Measurements from ENCODE around the gene RPE.

Gene RPE

DNA sequence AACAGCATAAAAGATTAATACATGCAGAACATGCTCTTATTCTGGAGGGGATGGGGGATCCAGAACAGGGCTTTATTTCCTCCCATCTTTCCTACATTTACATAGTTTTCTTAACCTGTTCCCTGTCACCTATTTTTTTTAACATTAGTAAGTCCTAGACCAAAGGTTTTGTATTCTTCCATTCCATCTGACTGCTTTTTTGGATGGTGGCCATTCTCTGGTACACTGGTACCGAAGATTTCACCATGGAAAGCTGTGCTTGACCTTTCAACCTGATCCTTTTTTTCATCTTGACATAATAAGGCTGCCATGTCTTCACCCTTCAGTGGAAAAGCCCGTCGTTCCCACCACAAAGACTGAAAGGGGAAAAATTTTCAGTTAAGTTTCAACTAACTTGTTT is 20.4 kb downstream of the RPE start:
- no peak for DNase-seq (ENCODE audit: extremely low read depth, insufficient read length)
- H3K36me3 ChIP-seq (ENCODE audit: control insufficient read depth, insufficient read depth, low read length), result peaks cover 1% of the 10 kb centered on the region
- TF ChIP-seq, protein P1, sequence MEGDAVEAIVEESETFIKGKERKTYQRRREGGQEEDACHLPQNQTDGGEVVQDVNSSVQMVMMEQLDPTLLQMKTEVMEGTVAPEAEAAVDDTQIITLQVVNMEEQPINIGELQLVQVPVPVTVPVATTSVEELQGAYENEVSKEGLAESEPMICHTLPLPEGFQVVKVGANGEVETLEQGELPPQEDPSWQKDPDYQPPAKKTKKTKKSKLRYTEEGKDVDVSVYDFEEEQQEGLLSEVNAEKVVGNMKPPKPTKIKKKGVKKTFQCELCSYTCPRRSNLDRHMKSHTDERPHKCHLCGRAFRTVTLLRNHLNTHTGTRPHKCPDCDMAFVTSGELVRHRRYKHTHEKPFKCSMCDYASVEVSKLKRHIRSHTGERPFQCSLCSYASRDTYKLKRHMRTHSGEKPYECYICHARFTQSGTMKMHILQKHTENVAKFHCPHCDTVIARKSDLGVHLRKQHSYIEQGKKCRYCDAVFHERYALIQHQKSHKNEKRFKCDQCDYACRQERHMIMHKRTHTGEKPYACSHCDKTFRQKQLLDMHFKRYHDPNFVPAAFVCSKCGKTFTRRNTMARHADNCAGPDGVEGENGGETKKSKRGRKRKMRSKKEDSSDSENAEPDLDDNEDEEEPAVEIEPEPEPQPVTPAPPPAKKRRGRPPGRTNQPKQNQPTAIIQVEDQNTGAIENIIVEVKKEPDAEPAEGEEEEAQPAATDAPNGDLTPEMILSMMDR (IDR thresholded peaks at IDR 0.05; ENCODE audit: insufficient read depth, low read length, poor library complexity, severe bottlenecking), result no peak
- no peak overlapping the region for H3K4me3 ChIP-seq (replicated peaks; ENCODE audit: low read depth, low read length)
- no peaks in the 10 kb centered on the region for H3K27me3 ChIP-seq (replicated peaks; ENCODE audit: control insufficient read depth, insufficient read depth, low read length)

DNA sequence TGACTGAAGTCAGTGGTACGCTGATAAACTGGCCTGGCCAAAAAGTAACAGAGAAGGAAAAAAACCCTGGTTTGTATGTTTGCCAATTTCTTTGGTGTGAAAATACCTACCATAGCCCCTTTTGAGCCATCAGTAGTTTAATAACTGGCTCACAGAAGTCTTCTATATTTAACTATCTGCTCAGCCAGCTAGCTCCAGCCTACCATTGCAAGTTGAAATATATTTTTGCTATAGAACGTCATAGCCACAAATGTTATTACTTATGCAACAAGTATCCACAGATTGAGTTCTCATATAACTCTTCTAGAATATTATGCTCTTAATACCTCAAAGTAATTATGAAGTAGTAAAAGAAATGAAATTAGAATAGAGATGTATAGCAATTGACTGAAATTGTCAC is 25.2 kb downstream of the RPE start:
- Histone ChIP-seq H3K4me3 (replicated peaks; ENCODE audit: low read depth, low read length) (no peak overlapping the region), H3K27me3 (replicated peaks; ENCODE audit: control insufficient read depth, insufficient read depth, low read length) (no peaks in the 10 kb centered on the region), H3K36me3 (ENCODE audit: control insufficient read depth, insufficient read depth, low read length) (no peaks in the 10 kb centered on the region; the same call in 1 of the 2 replicates)
- DNase-seq (ENCODE audit: extremely low read depth, insufficient read length), result no peak
- TF ChIP-seq, protein P1 (IDR thresholded peaks at IDR 0.05; ENCODE audit: insufficient read depth, low read length, poor library complexity, severe bottlenecking), result no peak

DNA sequence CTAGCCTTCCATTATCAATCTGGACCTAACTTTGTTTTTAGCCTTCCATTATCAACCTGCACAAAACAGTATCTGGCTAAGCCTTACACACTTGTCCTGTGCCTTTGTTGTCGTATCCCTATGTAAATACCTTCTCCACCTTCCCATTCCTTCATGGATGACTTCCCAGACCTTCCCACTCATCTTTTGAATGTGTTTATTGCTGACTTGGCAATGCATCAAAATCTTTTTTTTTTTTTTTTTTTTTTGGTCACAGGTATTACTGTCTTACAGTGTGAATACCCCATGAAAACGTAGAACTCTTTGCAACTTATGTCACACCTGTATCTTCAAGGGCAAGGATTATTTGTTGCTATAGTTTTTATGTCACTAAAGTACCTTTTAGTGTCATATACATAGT is 25.7 kb downstream of the RPE start:
- Histone ChIP-seq H3K36me3 (ENCODE audit: control insufficient read depth, insufficient read depth, low read length) (no peaks in the 10 kb centered on the region; the same call in 1 of the 2 replicates), H3K4me3 (replicated peaks; ENCODE audit: low read depth, low read length) (no peak overlapping the region)

DNA sequence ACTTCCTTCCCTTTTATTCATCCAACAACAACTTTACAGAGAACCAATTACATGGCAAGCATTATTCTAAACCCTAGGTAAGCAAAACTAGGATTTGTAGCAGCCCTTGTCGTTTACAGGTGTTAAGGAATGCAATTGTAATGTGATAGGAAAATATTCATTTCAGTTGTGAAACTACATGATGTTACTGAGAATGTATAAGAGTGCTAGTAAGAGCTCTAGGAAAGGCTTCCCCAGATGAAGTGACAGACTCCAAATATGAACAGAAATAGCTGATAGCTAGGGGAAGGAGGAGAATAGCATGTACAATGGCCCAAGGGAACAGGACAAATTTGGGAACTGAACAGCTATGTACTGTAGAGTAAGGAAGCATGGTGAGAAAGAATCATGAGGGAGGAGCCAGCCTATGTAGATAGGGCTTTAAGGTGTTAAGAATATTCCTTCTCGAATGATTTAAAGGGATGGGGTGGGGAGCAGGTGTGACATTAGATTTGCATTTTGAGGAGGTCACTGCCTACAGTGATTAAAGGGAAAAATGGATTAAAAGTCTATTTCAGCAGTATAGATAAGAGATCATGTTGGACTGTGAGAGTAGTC is 31.7 kb downstream of the RPE start:
- Histone ChIP-seq H3K27me3 (replicated peaks; ENCODE audit: control insufficient read depth, insufficient read depth, low read length) (no peaks in the 10 kb centered on the region), H3K4me3 (replicated peaks; ENCODE audit: low read depth, low read length) (no peak overlapping the region), H3K36me3 (ENCODE audit: control insufficient read depth, insufficient read depth, low read length) (no peaks in the 10 kb centered on the region)
- no peak for DNase-seq (ENCODE audit: extremely low read depth, insufficient read length)
- TF ChIP-seq, protein P1 (IDR thresholded peaks at IDR 0.05; ENCODE audit: insufficient read depth, low read length, poor library complexity, severe bottlenecking), result no peak

More for the DNA sequence above, 25.7 kb downstream of the RPE start:
- no peak for DNase-seq (ENCODE audit: extremely low read depth, insufficient read length)
- TF ChIP-seq, protein P1 (IDR thresholded peaks at IDR 0.05; ENCODE audit: insufficient read depth, low read length, poor library complexity, severe bottlenecking), result no peak
- no peaks in the 10 kb centered on the region for H3K27me3 ChIP-seq (replicated peaks; ENCODE audit: control insufficient read depth, insufficient read depth, low read length)

DNA sequence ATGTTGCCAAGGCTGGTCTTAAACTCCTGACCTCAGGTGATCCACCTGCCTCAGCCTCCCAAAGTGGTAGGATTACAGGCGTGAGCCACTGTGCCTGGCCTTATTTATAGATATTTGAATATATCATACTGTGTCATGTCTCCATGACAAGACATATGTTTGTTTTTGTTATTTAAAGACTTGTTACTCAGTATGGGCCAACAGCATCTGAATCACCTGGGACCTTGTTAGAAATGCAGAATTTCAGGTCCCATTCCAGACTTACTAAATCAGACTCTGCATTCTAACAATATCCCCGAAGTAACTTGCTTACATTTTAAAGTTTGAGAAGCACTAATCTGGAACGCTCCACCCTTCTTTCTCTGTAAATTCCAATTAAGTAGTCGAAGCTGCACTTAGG is 33.2 kb downstream of the RPE start:
- DNase-seq (ENCODE audit: extremely low read depth, insufficient read length), result no peak
- TF ChIP-seq, protein P1 (IDR thresholded peaks at IDR 0.05; ENCODE audit: insufficient read depth, low read length, poor library complexity, severe bottlenecking), result no peak
- H3K27me3 ChIP-seq (replicated peaks; ENCODE audit: control insufficient read depth, insufficient read depth, low read length), result no peaks in the 10 kb centered on the region
- no peak overlapping the region for H3K4me3 ChIP-seq (replicated peaks; ENCODE audit: low read depth, low read length)
- H3K36me3 ChIP-seq (ENCODE audit: control insufficient read depth, insufficient read depth, low read length), result no peaks in the 10 kb centered on the region

DNA sequence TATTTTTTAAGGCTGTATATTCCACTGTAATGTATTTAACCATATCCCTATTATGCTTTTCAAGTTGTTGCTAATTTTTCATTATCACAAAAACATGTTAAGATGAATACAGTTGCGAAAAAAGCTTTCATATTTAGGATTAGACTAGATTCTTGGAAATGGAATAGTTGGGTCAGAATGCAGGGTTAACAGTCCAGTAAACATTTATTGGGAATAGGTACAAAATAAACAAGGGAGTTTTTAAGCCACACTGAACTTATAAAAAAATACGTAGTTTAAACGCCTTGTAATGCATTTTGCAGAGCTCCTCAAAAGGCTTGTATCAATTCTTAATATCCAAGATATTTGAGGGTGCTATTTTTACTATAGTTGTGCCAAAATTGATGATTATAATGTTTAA is 35.6 kb downstream of the RPE start:
- TF ChIP-seq, protein P1 (IDR thresholded peaks at IDR 0.05; ENCODE audit: insufficient read depth, low read length, poor library complexity, severe bottlenecking), result no peak
- DNase-seq (ENCODE audit: extremely low read depth, insufficient read length), result no peak
- H3K4me3 ChIP-seq (replicated peaks; ENCODE audit: low read depth, low read length), result no peak overlapping the region
- H3K36me3 ChIP-seq (ENCODE audit: control insufficient read depth, insufficient read depth, low read length), result no peaks in the 10 kb centered on the region
- H3K27me3 ChIP-seq (replicated peaks; ENCODE audit: control insufficient read depth, insufficient read depth, low read length), result no peaks in the 10 kb centered on the region
